IPS-20b (cell line): ENCODE data around the gene IGFN1.

Experiments used
- H3K27ac ChIP-seq: one replicate; pipeline ENCODE4 v1.5.1; 2013; ENCODE audit warnings: low read length
- H3K27me3 ChIP-seq: 2 replicates; pipeline ENCODE4 v1.6.1; 2013; ENCODE audit warnings: mild to moderate bottlenecking, low read length, inconsistent platforms; ENCODE audit not compliant: insufficient read depth
- H3K36me3 ChIP-seq: 2 replicates; pipeline ENCODE4 v1.6.1; 2013; ENCODE audit warnings: low read depth, mild to moderate bottlenecking, inconsistent platforms, low read length, moderate library complexity; ENCODE audit not compliant: insufficient read depth
- H3K4me1 ChIP-seq: 2 replicates; pipeline ENCODE4 v1.6.1; 2013; ENCODE audit warnings: mild to moderate bottlenecking, control low read depth, inconsistent platforms, low read length, moderate library complexity; ENCODE audit not compliant: insufficient read depth
- H3K4me3 ChIP-seq: 2 replicates; pipeline ENCODE4 v1.5.1; 2013; ENCODE audit warnings: mild to moderate bottlenecking, low read length, inconsistent platforms
- H3K9ac ChIP-seq: 2 replicates; pipeline ENCODE4 v1.6.1; 2013; ENCODE audit warnings: low read depth, mild to moderate bottlenecking, inconsistent platforms, low read length, moderate library complexity
- H3K9me3 ChIP-seq: 2 replicates; pipeline ENCODE4 v1.6.1; 2013; ENCODE audit warnings: mild to moderate bottlenecking, low read depth, low read length, inconsistent platforms; ENCODE audit not compliant: insufficient read depth

The IGFN1 gene

DNA sequence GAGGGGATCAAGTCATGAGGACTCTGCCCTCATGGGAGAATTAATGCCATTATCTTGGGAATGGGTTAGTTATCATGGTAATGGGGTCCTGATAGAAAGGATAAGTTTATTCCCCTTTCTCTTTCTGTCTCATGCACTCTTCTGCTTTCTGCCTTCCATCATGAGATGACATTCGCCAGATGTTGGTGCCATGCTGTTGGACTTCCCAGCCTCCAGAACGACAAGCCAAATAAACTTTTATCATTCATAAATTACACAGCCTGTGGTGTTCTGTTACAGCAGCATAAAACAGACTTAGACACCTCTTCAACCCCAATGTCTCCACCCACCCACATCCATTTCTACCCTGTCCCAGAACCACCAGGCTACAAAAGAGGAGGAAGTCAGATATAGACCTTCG lies 11.9 kb upstream of the IGFN1 start:
- H3K4me1 ChIP-seq: no peaks in the 10 kb centered on the region
- H3K9me3 ChIP-seq: no peaks in the 10 kb centered on the region
- no peak overlapping the region for H3K9ac ChIP-seq
- H3K27ac ChIP-seq: no peak overlapping the region
- no peak overlapping the region for H3K4me3 ChIP-seq
- no peaks in the 10 kb centered on the region for H3K36me3 ChIP-seq
- H3K27me3 ChIP-seq: no peaks in the 10 kb centered on the region

DNA sequence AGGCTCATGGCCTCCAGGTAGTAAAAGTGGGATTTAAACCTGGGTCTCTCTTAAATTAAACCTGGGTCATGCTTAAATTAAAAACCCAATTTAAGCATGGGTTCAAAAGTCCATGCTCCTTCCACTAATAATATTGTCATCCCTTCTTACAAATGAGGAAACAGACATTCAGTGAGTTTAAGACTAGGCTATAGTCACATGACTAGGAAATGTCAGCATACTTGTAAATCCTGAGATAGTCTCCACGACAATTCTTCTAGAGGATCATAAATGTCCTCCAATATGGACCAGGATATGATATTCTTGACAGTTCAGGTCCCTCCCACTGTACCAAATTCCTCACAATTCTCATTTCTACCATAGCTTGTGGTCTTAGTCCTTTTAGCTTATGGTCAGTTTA lies 10.5 kb upstream of the IGFN1 start:
- Histone ChIP-seq H3K9me3 (no peaks in the 10 kb centered on the region), H3K9ac (no peak overlapping the region), H3K4me3 (no peak overlapping the region), H3K4me1 (peaks cover 6% of the 10 kb centered on the region; the same call in 1 of the 2 replicates), H3K27me3 (no peaks in the 10 kb centered on the region), H3K36me3 (no peaks in the 10 kb centered on the region), H3K27ac (no peak overlapping the region)

DNA sequence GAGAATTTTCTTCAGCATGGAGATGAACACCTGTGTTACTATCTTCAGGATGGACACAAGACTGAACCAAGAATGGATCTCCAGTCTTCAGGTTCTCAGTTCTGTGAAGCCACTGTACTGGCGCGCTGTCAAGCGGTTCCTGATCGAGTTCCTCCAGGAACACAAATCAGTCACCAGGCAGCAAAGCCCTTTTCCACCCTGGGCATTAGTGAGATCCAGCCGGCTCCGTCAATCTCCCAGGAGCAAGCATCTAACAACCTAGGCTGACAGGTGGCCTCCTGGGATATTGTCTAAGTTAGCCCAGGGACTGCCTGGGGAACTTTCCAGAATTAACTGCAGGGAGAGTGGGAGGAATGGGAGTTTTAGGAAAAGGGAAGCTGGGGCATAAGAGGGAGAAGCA lies 9.7 kb upstream of the IGFN1 start:
- Histone ChIP-seq H3K27me3 (no peaks in the 10 kb centered on the region), H3K4me1 (peaks cover 6% of the 10 kb centered on the region; the same call in 1 of the 2 replicates), H3K4me3 (no peak overlapping the region), H3K9me3 (no peaks in the 10 kb centered on the region), H3K27ac (no peak overlapping the region), H3K9ac (no peak overlapping the region), H3K36me3 (no peaks in the 10 kb centered on the region)

DNA sequence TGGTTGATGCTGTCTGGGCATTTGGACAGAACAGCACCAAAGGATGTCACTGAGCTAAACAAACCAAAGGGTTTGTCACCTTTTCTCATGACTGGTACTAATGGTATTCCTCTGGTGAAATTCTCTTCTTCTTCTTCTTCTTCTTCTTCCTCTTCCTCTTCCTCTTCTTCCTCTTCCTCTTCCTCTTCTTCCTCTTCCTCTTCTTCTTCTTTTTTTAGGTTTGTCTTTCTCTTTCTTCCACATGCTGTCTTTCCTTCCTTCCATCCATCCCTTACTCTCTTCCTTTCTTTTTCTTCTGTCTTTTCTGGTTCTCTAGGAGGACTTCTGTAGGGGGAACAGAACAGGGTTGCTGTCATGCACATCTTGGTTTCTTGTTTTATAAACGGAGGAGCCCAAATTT lies 9.3 kb upstream of the IGFN1 start:
- Histone ChIP-seq H3K4me1 (peaks cover 6% of the 10 kb centered on the region; the same call in 1 of the 2 replicates), H3K27ac (no peak overlapping the region), H3K9me3 (no peaks in the 10 kb centered on the region), H3K4me3 (no peak overlapping the region), H3K36me3 (no peaks in the 10 kb centered on the region), H3K27me3 (no peaks in the 10 kb centered on the region), H3K9ac (no peak overlapping the region)

DNA sequence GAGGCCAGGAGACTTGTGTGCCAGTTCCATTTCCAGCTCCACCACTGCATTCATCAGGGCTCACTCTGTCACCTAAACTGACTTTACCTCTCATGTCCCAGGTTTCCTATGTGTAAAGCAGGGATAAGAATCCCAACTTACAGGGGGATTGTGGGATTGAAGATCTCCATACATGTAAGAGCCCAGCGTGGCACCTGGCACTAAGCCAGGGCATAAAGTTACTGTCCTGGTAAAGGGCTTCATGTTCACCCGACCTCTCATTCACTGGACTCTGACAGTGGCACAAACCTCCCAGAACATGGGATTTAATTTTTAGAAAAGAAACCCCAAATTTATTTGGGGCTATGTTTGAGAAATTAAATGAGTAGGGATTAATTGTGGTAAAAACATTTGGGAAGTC lies 8.9 kb upstream of the IGFN1 start:
- Histone ChIP-seq H3K27ac (no peak overlapping the region), H3K4me3 (no peak overlapping the region), H3K9ac (no peak overlapping the region), H3K27me3 (no peaks in the 10 kb centered on the region), H3K9me3 (no peaks in the 10 kb centered on the region), H3K36me3 (no peaks in the 10 kb centered on the region), H3K4me1 (peaks cover 6% of the 10 kb centered on the region; the same call in 1 of the 2 replicates)

DNA sequence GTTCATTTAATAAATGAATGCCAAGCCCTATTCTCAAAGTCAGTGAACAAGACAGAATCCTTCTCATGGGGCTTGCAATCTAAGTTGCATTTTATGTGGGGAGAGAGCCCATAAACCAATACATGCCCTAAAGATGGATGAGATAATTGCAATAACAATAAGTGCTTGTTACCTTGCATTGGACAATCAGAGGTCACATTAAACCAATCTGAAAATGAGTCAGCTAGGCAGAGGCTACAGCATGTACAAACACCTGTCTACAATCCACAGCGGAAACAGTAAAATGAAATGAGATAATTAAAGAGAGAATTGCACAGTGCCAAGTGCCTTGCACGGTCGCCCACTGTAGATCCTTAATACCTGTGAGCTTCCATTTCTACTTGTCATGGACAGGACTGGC lies 7.4 kb upstream of the IGFN1 start:
- Histone ChIP-seq H3K9me3 (no peaks in the 10 kb centered on the region), H3K9ac (no peak overlapping the region), H3K36me3 (no peaks in the 10 kb centered on the region), H3K4me1 (peaks cover 6% of the 10 kb centered on the region; the same call in 1 of the 2 replicates), H3K27ac (no peak overlapping the region), H3K27me3 (no peaks in the 10 kb centered on the region), H3K4me3 (no peak overlapping the region)

DNA sequence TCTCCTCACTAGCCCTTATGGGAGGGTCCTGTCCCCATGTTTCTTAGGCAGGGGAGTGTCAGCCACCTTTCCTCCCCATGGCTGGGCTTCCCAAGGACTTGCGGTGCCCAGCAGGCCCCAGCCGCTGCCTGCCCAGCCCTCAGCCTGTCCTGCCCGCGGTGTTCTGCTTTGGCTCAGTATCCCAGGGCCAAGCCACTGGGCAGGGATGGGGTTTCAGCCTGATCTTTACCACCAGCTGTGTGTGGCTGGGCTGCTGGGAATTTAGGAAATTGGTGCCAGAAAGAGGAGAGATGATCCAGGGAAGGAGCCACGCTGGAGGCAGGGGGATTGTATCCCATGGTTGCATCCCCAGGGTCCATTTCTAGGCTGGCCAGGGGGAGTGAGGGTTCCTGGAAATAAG lies 6.9 kb upstream of the IGFN1 start:
- no peaks in the 10 kb centered on the region for H3K9me3 ChIP-seq
- H3K27me3 ChIP-seq: no peaks in the 10 kb centered on the region
- no peaks in the 10 kb centered on the region for H3K36me3 ChIP-seq
- H3K9ac ChIP-seq: no peak overlapping the region
- H3K4me3 ChIP-seq: no peak overlapping the region
- peaks cover 6% of the 10 kb centered on the region; the same call in 1 of the 2 replicates for H3K4me1 ChIP-seq
- no peak overlapping the region for H3K27ac ChIP-seq

DNA sequence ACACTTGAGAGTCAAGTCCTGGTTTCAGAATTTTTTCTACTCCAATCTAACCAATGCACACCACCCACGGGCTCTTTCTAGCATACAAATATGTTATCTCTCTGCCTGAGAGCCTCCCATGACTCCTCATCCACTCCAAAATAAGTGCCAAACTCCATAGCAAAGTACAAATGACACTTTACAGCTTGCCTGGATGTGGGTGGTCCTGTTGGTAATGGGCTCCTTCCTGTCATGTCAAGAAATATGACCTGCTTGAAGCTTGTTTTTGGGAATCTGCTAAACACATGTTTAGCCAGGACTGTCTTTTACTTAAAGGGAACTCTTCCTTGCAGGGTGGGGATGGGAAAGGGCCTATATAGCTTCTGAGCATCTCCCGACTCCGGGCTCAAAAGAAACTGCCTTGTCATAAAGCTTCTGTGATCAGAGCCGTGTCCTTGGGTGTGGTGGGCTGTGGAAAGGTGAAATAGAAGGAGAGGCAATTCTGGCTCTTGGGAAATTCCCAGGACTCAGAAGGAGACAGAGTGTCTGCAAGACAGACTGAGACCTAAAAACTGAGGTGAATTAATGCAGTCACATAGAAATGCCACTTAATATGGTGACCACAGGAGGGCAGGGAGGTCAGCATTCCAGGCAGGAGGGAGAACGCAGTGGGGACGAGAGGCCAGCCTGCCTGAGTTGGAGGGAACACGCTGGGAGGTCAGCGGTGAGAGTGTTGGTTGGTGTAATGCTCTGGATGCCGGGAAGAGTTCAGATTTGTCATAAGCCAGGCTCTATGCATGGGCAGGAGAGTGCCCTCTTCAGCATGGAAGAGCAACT lies 6.1 kb upstream of the IGFN1 start:
- H3K4me1 ChIP-seq: peaks cover 6% of the 10 kb centered on the region; the same call in 1 of the 2 replicates
- no peaks in the 10 kb centered on the region for H3K27me3 ChIP-seq
- no peak overlapping the region for H3K9ac ChIP-seq
- no peak overlapping the region for H3K4me3 ChIP-seq
- no peaks in the 10 kb centered on the region for H3K9me3 ChIP-seq
- no peak overlapping the region for H3K27ac ChIP-seq
- no peaks in the 10 kb centered on the region for H3K36me3 ChIP-seq

DNA sequence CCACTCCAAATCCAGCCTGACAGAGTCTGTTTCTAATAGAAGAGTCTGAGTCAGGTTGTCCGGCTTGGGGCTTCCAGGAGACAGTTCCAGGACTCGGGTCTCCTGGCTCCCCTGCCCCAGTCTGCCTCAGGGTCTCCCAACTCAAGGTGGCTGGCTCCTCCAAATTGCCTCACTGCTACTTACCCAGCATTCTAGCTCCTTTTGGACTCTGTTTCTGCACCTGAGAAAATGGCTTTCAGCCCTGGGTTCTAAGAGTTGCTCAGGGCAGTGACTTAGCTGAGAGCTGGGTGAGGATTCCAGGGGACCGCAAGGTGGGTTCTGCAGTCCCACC lies 5.5 kb upstream of the IGFN1 start:
- Histone ChIP-seq H3K9me3 (no peaks in the 10 kb centered on the region), H3K27me3 (no peaks in the 10 kb centered on the region), H3K27ac (no peak overlapping the region), H3K4me3 (no peak overlapping the region), H3K9ac (no peak overlapping the region), H3K36me3 (no peaks in the 10 kb centered on the region), H3K4me1 (peaks cover 6% of the 10 kb centered on the region; the same call in 1 of the 2 replicates)

DNA sequence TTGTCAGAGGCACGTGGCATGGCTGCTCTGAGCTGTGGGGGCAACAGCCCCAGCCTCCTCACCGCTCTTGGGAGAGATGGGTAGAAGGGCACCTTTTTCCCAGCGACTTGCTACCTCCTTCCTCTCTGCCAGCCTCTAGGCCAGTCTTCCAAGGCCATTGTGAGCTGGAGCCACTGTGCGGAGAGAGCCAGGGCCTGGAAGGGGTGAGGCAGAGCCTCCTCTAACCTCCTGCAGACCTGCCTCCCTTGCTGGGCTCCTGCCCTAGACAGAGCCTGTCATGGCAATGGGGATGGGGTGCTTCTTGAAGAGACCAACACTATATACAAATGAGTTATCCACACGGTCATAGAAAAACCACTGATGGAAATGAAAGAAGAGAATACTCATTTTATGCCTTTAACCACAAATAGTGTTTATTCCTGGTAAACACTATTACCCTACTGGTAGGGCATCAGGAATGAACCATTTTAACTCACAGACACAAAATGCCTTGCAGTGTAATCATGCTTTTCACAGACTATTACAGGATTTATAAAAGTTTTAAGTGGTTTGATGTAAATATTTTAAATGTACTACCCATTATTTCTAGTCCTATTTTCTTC lies 5.0 kb upstream of the IGFN1 start:
- H3K9ac ChIP-seq: no peak overlapping the region

DNA sequence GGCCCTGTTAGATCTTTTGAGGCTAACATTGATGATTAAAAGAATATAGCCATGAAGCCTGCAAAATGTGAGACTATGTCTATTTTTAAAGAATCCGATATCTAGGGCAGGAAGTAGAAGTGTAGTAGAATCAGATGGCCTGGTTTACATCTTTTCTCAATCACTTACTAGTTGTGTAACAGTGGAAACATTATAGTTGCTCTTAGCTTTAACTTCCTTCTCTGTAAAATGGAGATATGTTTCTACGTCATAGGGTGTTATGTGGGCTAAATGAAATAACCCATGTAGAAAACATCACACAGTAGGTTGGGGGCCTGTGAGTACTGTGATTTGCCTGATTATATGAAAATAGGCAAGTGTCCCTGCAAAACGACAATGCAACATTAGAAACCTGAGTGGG lies 4.4 kb upstream of the IGFN1 start:
- Histone ChIP-seq H3K4me1 (peaks cover 6% of the 10 kb centered on the region; the same call in 1 of the 2 replicates), H3K27me3 (peaks cover 3% of the 10 kb centered on the region; the same call in 1 of the 2 replicates)

More for the DNA sequence above, 5.0 kb upstream of the IGFN1 start:
- peaks cover 6% of the 10 kb centered on the region; the same call in 1 of the 2 replicates for H3K4me1 ChIP-seq
- H3K4me3 ChIP-seq: no peak overlapping the region
- H3K27me3 ChIP-seq: no peaks in the 10 kb centered on the region
- no peaks in the 10 kb centered on the region for H3K36me3 ChIP-seq
- no peaks in the 10 kb centered on the region for H3K9me3 ChIP-seq
- no peak overlapping the region for H3K27ac ChIP-seq

DNA sequence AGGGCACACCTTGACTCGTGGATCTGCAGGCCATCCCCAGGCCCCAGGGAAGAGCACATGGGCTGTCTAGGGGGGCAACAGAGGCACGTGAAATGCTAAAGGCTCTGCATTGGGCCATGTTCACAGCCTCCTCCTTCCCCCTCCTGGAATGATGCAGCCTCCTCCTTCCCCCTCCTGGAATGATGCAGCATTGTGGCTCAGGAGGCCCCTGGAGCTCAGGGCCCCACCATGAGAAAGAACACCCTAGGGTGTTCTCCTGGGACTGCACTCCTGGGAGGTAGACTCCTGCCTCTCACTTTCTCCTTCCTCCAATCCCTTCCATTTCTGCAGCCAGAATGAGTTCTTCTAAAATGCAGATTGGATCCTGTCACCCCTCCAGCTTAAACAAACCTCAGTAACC lies 1.5 kb upstream of the IGFN1 start:
- H3K4me1 ChIP-seq: peaks cover 6% of the 10 kb centered on the region; the same call in 1 of the 2 replicates
- no peaks in the 10 kb centered on the region for H3K36me3 ChIP-seq
- H3K4me3 ChIP-seq: no peak overlapping the region
- no peaks in the 10 kb centered on the region for H3K9me3 ChIP-seq
- no peak overlapping the region for H3K27ac ChIP-seq
- peaks cover 5% of the 10 kb centered on the region; the same call in 1 of the 2 replicates for H3K27me3 ChIP-seq
- H3K9ac ChIP-seq: no peak overlapping the region

More for the DNA sequence above, 4.4 kb upstream of the IGFN1 start:
- Histone ChIP-seq H3K27ac (no peak overlapping the region), H3K9ac (no peak overlapping the region), H3K36me3 (no peaks in the 10 kb centered on the region), H3K4me3 (no peak overlapping the region), H3K9me3 (no peaks in the 10 kb centered on the region)
